SKM-1 treated with dmso at 0.1 percent for 144 hours (cell line): ENCODE data around the gene AUTS2.
A peak's percentile ranks its signal among the peaks of the same experiment; 100 is the strongest.

Source experiments
- DNase-seq: peaks from one replicate; lab custom pipeline; 2025; ENCODE audit not compliant: unreplicated experiment; lab: John Stamatoyannopoulos, UW

The AUTS2 gene

GRCh38 chr7:69622960-69623359 is 24.7 kb downstream of the AUTS2 start:
- DNase-seq, result no peak

DNA sequence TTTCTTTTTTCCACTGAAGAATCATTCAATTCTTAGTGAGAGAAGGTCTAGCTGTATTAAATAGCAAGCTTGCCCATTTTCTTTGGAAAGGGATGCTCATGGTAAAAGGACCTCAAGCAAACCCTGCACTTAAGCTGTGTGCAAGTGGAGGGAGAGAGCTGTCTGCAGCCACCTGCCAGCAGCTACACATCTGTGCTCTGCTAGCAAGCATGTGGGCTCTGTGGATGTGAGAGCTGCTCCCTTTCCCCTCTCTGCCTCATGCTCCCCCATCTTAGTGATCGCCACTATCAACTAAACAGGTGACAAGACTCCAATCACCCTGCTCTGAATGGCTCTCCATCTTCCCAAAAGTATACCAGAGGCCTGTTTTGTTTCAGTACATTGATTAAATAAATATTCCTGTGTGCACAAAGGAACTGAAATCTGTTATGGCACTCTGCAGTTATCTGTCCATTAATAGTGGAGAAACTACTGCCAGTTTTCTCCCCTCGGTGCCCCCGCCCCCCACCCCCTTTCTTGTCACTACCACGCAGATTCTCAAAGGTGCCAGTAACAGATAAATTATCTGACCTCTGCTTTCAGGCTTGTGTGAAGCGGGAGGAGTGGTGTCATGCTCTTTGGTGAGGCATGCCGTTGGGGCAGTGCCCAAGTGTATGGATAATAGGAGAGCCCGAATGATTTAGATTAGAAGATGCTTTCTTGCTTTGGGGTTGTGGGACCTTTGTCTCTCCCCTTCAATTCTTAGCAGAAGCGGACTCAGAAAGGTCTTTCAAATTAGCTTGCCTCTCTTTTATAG is 26.4 kb downstream of the AUTS2 start:
- no peak for DNase-seq

DNA sequence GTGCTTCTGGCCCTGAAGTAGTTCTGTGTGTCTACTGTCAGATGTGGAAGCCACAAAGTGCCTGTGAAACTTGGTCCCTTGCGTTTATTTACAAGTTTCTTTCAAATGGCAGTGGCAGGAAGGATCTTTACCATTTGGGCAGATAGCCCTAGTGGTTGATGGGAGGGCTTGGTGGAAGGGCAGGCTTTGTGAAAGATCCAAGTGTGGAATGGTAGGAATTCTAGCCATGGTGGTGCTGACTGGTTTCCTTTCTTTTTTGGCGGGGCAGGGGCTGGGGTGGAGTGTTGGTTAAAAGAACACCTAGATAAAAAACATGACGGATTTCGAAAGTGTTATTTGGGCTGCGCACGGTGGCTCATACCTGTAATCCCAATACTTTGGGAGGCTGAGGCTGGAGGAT is 27.0 kb downstream of the AUTS2 start:
- no peak for DNase-seq

GRCh38 chr7:69625798-69626197 is 27.5 kb downstream of the AUTS2 start:
- no peak for DNase-seq

- DNase-seq, result no peak
Measured at GRCh38 chr7:69630292-69630691, 32.0 kb downstream of the AUTS2 start.

- DNase-seq, result no peak
Measured at GRCh38 chr7:69631131-69631530, 32.9 kb downstream of the AUTS2 start.

DNA sequence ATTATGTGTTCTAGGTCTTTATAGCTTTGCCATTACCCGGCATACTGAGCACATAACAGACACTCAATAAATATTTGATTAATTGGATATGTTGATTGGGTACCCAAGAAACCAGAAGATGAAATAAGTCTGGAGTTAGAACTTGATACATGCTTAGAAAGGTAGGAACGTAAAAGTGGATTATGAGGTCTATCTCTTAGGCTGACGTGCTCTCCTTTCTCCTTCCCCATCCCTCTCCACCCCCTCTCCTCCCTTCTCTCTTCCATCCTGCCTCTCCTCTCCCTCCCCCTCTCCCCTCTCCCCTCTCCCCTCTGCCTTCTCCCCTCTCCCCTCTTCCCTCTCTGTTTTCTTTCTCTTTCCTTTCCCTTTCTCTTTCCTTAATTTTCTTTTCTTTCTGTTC is 34.0 kb downstream of the AUTS2 start:
- DNase-seq, result no peak

GRCh38 chr7:69633122-69633831 is 35.0 kb downstream of the AUTS2 start:
- DNase-seq, result no peak

- DNase-seq, result no peak
Measured at GRCh38 chr7:69635555-69636185, 37.4 kb downstream of the AUTS2 start.

GRCh38 chr7:69638674-69639073 is 40.4 kb downstream of the AUTS2 start:
- DNase-seq, result no peak

DNA sequence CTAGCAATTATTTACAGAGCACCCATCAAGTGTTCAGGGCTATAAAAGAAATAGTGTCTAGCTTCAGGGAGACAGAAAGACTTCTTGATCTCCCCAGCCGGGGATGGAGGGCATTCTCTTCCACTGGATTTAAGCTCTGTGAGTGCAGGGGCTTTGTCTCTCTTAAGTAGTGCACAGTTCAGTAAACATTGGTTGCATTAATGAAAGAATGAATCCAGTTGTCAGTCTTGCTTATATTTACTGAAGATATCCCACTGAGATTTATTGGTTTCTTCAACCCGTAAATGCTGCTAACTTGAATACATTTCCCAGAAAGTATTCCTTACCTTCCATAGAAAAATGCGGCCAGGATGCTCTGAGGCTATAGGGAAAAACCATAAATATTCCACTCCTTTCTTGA is 41.9 kb downstream of the AUTS2 start:
- DNase-seq, result no peak

DNA sequence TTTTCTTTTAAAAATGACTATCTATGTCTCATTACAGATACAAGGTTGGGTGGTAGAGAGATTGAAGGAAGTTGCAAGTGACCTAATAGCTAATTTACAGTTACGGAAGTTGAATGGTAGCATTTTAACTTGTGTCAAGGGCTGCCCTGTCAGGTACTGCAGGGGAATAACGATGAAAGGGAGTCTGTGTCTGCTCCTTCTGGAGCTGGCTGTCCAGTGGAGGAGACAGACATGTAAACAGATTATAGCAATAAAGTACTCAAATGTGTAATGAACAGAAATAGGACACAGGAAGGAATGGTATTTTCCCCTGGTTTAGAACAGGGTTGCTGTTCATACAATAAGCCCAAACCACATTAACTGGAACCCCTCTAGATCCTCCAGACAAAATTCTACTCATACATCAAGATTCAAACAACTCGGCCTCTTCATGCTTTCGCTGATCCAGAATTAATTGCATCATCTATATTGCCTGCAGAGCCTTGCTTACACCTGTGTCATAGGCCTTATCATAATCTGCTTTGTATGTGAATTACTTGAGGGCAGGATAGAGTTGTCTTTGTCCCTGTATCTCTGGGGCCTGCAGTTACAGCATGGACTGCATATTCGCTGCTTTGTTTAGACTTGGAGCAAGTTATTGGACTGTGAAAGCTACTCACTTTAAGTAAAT is 42.8 kb downstream of the AUTS2 start:
- no peak for DNase-seq

DNA sequence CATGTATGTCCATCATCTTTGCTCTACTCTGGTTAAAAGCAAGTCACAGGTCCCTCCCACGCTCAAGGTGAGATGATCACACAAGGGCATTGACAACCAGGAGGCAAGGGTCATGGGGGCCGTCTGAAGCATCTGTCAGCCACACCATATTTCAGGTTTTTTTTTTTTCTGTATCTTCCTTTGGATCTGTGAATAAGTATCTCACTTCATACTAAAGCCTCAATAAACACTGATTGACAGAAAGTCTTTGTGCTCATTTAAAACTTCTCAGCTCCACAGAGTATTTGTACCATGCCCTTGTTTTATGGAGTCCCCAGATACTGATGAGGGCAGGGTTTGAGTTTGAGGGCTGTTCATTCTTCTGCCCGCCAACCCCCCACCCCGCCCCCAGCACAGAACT is 45.0 kb downstream of the AUTS2 start:
- no peak for DNase-seq

- no peak for DNase-seq
Measured at GRCh38 chr7:69643708-69644445, 45.6 kb downstream of the AUTS2 start.

- no peak for DNase-seq
Measured at GRCh38 chr7:69645683-69646082, 47.4 kb downstream of the AUTS2 start.

GRCh38 chr7:69651101-69651590 is 52.9 kb downstream of the AUTS2 start:
- no peak for DNase-seq

- no peak for DNase-seq
Measured at GRCh38 chr7:69652947-69653701, 54.8 kb downstream of the AUTS2 start.

DNA sequence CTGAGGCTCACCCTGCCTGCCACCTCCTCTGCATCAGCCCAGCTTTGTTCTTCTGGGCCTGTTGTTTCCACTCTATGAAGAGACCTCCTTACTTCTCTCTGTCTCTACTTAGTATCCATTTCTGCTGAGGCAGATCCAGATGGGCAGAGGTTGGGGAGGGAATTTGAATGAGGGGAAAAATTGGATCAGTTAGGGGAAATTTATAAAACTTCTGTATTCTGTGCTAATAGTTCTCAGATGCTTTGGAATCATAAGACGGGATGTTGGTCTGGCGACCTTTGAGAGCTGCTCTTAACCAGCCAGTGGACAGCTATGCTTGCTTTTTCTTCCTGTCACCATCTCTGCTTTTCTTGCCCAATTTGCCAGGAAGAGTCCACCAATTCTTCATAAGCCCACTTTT is 55.5 kb downstream of the AUTS2 start:
- no peak for DNase-seq

- DNase-seq, result peak; percentile 82
Measured at GRCh38 chr7:69654381-69654780, 56.1 kb downstream of the AUTS2 start.
